HG02852 (cell line): ENCODE results near the gene PNPLA3.
A peak's percentile ranks its signal among the peaks of the same experiment; 100 is the strongest.

Experiments used
- ATAC-seq: cut with Tn5 transposase; IDR thresholded peaks from one replicate; pipeline ENCODE4 v1.9.1; 2021; ENCODE audit warnings: mild to moderate bottlenecking, moderate library complexity; ENCODE audit not compliant: unreplicated experiment

PNPLA3 gene, protein sequence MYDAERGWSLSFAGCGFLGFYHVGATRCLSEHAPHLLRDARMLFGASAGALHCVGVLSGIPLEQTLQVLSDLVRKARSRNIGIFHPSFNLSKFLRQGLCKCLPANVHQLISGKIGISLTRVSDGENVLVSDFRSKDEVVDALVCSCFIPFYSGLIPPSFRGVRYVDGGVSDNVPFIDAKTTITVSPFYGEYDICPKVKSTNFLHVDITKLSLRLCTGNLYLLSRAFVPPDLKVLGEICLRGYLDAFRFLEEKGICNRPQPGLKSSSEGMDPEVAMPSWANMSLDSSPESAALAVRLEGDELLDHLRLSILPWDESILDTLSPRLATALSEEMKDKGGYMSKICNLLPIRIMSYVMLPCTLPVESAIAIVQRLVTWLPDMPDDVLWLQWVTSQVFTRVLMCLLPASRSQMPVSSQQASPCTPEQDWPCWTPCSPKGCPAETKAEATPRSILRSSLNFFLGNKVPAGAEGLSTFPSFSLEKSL

DNA sequence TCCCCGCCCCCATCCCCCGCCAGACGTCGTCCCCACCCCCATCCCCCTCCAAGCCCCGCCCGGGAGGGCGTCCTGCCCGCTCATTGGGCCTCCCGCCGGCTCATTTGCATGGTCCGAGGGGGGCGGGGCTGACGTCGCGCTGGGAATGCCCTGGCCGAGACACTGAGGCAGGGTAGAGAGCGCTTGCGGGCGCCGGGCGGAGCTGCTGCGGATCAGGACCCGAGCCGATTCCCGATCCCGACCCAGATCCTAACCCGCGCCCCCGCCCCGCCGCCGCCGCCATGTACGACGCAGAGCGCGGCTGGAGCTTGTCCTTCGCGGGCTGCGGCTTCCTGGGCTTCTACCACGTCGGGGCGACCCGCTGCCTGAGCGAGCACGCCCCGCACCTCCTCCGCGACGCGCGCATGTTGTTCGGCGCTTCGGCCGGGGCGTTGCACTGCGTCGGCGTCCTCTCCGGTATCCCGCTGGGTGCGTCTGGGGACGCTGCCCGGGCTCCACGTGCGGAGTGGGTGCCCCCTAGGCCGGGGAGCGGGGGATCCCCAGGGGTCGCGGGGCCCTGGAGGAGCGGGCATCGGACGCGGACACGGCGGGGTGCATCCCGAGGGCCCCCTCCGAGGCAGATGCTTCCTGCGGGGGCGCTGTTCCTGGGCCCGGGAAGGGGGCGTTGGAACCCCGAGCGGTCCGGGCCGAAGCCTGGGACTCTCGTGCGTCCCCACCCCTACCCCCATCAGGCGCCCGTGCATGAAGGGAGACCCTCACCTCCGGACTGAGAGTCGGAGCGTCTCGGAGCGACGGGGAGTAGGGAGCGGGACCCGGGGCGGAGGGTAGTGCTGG lies at the start of gene PNPLA3:
TSS of gene PNPLA3 (plus strand) at position 175 of the 834 bp plus-strand sequence. CDS start at position 282, 107 bp downstream.
- ATAC-seq: no peak

DNA sequence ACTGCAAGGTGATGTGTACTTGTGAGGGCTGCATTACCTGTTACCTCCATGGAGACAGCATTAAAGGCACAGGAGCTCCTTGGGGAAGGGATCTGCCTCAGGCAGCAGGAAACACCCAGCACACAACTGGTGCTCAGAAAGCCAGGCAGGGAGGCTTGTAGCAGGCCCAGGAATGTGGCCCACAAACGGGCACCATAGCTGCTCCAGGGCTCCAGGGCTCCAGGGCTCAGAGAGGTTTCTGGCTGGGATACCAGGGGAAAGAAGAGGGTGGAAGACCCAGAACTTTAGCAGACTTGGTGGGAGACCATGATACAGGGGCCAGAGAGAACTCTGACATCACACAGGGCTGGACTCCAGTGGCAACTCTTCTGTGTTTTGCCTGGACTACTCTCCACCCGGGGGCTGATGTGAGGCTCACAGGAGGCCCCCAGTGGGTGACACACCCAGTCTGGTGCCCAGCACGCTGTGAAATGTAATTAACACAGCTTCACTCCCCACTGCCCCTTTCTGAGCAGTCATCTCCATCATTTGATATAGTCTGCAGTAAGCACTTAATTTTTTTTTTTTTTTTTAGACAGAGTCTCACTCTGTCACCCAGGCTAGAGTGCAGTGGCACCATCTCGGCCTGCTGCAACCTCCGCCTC lies 46.6 kb upstream of the PNPLA3 start:
- no peak for ATAC-seq

DNA sequence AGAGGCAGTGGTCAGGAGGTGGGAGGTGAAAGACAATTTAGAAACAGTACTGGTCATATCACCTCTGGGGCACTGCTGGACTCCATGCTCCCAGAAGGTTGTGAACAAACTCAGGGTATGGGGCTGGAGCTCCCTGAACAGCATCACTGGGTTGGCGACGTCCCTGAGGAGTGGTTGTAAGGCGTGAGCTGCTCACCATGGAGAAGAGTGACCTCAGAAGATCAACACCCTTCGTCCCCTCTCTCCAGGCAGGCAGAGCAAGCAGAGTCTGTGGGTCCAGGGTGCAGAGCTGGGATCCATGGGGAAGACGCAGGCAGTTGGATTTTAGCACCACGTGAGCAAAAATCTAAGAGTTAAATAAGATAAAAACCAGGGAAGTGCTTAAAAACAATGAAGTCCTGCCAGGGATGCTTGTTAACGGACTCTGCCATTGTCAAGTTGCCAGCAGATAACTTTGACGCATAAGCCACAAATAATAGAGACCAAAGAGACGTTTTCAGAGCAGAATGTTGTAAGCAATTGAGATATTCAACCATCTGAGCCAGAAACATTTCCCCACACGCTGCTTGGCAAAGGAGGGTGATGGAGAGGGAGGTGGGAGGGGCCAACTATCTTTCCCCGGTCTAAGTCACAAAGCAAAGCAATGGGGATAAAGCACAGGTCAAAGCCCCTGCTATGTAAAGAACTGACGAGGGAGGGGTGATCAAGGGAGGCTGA lies 45.4 kb upstream of the PNPLA3 start:
- no peak for ATAC-seq

DNA sequence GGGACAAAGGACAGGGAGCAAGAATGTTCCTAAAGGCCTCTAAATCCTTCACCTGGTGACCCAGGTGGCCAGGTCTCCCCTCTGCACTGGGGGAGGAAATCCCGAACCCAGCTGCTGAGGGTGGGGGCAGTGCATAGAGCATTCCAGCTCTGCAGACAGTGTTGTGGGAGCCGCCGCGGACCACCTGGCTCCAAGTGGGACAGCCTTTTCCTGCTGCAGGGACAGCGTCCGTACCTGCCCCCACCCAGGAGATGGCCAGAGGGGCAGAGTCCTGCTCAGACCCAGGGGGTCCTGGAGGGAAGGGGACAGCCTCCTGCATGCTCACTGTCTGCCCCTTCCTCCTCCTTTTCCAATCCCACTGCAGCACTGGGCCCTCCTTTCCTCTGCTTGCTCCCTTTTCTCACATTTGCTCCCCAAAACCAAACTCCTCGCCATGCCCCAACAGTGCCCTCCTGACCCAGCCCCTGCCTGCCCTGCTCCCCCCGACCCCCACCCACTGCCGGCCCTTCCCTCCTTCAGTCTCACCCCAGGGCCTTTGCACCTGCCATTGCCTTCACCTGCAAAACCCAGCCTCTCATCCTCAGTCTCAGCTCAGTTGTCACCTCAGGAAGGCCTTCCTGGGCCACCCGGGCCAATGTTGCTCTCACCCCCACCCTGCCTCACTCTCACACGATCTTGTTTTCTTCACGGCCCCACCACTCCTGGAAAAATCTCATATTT lies 44.6 kb upstream of the PNPLA3 start:
- no peak for ATAC-seq

DNA sequence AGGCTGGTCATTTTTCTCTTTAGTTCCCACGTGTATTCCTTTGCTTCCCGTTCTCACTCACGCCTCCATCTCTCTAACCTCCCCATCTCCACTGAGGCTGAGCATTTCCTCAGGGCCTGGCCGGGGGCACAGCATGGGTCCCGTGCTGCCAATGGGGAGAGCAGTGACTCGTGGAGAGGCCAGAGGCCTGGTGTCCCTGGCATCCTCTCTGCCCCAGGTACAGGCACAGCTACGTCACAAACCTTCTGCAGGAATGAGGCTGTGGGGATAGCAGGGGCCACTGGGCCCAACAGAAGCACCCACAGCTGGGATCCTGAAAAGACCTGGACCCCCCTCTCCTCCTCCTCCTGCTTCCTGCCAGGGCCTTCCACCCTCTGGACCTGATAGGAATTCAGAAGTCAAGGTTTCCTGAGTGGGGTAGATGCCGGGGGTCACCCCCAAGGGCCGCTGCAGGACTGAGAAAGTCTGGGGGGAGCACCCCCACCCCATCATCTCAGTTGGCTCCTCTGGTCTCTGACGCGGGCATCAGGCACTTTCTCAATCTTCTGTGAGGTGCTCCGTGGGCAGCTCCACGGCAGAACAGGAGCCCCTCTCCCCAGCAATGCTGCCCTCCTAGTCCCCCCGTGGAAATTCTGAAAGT lies 43.6 kb upstream of the PNPLA3 start:
- ATAC-seq: no peak

DNA sequence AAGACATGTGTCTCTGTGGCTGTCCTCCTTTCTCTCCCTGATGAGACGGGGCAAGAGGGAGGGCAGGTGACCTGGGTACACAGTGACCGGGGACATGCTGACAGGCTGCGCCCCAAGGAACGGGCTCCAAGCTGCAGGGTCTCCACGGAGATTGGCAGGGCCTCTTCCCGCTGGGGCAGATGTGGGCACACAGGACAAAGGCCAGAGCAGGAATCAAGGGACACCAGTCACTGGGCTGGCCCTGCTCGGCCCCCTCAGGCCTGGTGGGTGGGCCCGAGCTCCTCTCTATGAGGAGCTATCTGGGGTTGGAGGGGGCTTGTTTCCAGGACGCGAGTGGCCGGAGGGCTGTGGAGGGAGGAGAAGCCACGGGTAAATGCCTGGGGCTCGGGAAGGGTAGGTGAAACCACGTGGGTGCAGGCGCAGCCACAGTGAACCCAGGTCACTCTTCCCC lies 43.0 kb upstream of the PNPLA3 start:
- ATAC-seq: no peak

DNA sequence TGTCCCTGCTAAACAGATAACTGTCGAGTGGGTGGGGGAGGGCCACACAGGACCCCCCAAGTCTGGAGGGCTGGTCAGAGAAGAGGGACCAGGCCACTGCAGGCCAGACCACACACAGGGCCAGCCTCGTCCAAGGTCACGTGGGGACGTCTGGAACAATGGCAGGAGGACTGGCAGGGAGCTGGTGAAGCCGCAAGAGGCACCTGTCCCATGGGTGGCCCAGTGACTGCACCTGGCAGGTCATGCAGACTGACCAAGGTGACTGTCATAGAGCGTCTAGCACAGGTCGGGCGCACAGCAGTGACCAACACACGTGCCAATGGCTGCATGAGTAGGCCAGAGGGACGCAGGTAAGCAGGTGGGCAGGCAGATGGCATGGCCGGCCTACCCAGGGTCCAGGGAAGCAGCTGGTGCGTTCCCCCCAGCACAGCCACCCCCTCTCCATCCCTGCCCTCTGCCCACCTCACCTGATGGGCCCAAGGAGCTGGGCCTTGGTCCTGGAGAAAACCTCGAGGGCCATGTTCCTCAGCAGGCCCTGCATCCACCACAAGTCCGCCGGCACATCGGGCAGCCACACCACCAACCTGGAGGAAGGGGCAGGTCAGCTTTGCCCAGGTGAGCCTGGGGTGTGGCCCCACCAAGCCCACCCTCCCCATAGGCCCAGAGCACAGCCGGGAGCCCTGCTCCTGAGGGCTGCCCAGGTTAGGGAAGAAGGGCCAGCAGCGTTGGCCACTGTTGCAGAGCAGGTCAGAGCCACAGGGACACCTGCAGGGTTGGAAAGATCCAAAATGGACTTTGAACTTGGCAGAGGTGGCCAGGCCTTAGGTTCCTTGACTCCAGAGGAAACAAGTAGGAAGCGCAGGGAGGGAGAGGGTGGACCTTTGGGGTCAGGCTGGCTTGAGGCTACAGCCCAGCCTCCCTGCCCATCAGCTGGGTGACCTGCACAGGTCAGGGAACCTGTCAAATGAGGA lies 42.2 kb upstream of the PNPLA3 start:
- no peak for ATAC-seq

DNA sequence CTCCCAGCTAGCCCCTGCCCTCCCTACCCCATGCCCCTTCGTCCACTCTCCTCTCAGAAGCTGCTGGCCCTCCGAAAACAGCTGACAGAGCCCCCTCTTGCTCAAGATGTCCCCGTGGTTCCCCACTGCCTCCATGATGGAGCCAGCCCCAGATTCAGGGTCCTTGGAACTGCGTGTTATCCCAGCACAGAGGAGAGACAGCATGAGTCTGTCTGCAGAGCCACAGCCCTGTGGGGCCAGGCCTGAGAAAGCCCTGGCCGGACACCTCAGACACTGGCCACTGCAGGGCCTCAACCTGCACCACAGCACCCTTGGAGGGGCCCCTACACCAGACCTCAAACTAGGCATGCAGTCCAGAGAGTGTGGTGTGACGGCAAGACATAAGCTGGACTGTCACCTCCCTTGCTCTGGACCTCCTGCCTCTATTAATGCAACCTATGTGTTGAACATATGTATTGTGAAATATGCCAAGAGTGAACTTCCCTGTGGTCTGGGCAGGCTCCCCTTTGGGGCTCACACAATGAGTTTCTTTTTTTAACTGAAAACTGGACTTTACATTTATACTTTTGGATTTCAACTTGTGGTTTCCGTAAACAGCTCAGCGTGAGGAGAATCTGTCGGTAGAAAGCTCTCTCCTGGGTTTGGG lies 41.4 kb upstream of the PNPLA3 start:
- ATAC-seq: no peak

DNA sequence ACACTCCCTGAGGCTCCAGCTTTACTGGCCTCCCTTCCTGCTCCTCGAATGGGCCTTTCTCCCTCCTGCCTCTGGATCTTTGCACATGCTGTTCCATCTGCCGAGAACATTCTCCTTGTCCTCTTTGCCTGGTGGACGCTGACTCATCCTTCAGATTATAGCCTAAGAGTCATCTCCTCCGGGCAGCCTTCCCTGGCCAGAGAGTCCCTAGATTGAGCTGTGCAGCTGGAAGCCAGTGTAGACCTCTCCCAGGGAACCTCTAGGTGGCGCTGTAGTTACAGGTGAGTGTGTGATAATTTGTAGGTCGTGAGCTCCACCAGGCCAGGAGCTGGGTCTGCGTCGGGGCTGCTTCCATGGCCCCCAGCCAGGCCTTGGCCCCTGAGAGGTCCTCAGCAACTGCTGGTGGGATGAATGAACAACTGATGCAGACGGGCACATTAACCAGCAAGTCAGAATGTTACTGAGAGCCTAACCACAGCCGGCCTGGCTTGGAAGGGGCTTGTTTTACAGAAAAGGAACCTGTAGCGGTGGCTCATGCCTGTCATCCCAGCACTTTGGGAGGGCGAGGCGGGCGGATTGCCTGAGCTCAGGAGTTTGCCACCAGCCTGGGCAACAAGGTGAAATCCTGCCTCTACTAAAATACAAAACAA lies 40.5 kb upstream of the PNPLA3 start:
- no peak for ATAC-seq

DNA sequence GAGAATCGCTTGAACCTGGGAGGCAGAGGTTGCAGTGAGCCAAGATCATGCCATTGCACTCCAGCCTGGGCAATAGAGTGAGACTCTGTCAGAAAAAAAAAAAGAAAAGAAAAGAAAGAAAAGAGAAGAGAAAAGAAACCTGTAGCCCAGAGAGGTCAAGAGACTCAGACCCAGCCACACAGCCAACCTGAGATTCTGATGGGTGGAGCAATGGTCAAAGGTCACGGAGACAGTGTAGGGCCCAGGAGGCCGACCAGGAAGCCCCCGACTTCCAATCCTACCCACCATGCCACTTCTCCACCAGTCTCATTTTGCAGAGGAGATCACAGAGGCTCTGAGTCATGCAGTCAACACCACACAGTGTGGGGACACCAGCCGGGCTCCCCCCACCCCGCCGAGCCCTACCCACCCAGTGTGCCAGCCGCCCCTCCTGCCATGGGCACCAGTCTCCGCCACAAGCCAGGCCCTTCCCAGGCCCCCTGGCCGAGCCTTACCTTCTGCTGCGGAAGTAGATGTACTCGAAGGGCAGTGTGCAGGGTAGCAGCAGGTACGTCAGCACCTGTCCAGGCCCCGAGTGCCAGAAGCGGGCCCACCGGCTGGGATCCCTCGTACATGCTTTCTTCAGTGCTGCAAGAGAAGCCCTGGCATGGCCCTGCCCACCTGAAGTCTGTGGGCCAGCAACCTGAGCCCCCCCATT lies 39.7 kb upstream of the PNPLA3 start:
- ATAC-seq: no peak

DNA sequence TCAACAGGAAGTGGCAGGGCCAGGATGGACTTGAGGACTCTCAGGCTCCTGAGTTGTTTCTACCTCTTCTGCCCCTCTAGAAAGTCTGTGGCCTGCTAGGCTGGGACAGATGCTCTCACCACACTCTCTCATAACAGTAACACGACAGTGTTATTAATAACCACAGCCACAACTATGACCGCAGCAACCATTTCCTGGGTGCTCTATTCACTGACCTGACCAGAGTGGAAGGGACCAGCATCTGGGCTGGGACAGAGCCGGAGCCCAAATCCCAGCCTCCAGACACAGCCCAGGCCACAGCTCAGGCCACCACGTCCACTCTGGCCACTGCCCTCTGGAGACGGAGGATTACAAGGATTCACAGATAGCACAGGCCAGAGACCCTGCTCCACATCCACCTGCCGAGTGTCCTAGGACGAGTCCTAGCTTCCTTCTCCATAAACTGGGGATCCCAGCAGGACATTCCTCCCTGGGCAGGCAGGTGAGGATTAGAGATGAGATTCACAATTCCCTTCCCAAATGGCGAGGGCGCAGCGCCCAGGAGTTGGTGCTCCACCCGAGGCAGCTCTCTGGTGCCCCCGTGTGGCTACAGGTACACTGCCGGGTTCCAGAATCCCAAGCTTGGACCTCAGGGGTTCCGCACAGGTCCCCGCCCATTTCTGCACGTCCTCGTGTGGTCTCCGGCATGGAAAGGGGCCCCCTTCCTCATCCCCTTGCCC lies 38.8 kb upstream of the PNPLA3 start:
- ATAC-seq: peak; percentile 64

DNA sequence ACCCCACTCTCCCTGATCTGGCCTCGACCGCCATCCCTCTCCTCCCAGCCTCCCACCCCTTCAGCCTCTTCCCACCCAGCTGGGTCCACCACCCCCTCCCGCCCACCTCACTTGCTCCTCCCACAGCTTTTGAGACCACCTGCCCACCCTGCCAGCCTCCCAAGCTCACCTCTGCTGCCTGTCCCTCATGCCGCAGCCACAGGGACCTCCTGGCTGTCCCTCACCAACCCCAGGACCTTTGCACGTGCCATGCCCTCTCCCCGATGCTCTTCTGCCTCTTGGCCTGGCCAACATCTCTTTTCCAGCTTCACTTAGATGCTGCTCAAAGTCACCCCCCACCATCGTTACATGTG lies 38.3 kb upstream of the PNPLA3 start:
- no peak for ATAC-seq

DNA sequence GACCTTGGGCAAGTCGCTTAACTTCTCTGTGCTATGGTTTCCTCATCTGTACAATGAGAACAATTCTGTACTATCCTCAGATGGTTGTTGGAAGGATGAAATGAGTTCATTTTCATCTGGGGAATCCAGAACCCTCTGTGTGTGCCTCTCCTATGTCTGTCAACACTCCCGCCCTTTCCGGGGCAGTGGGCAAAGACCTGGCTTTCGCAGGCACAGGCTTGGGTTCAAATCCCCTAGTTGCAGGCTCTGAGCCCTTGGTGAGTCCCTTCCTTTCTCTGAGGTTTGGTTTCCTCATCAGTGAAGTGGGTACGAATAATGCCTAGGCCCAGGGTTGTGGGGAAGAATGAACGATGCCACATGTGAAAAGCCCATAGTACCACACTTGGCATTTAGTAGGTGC lies 37.8 kb upstream of the PNPLA3 start:
- ATAC-seq: no peak

DNA sequence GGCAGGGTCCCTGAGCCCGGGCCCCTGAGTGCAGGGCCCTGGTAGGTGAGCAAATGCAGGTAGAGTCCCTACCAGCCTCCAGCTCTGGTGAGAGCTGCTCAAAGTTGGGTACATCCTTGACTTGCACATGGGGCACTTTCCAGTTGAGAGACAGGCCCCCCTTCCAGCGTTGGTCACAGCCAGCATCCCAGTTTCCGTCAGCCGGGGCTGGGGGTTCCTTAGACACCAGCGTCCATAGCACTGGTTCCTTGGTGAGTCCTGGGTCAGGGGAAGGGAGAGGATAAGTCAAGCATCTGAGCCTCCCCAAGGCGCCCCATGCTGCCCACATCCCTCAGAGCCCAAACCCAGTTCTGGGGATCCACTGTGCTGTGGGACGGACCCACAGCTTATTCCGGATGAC lies 37.4 kb upstream of the PNPLA3 start:
- no peak for ATAC-seq

DNA sequence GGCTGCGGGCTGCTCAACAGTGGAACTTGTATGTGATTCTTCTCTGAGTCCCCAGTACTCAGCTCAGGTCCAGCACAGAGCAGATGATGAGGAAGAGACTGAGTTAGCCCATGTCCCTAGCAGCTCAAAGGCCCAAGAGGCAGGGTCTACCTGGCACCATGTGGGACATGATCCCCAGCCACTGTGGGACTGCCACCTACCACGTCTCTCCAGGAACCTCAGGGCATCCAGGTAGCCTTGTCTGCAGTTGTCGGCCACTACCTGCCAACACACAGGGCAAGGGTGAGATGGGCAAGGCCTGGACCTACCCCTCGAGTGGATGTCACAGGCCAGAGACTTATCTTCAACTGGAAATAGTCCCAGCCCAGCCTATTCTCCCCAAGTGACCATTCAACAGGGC lies 36.2 kb upstream of the PNPLA3 start:
- no peak for ATAC-seq

DNA sequence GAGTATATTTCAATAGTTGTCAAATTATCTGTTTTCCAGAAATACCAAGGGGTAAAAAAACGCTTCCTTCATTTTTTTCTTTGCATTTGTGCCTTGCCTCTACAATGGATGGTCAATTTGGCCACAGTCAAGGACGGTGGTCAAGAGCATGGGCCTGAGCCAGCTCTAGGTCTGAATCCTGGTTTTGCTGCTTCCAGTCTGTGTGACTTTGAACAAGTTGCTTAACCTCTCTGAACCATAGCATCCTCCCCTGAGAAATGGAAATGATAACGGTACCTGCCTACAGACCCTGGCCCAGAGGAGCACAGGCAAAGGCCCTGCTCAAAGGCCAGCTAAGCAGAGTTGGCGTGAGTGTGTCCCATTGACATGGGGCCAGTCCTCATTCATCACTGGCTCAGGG lies 34.9 kb upstream of the PNPLA3 start:
- no peak for ATAC-seq
